EL (cell line): ENCODE measurements around the gene SRD5A3.

ENCODE experiments used
- DNase-seq: peaks from one replicate; pipeline ENCODE4 v3.0.0-alpha.2; 2016

SRD5A3 gene

GRCh38 chr4:55410431-55410830 lies 64.4 kb downstream of the SRD5A3 start:
- DNase-seq: no peak

- DNase-seq: peak; percentile 10
Observed at GRCh38 chr4:55411621-55412020, 65.6 kb downstream of the SRD5A3 start.

- DNase-seq: no peak
Observed at GRCh38 chr4:55416176-55416575, 70.1 kb downstream of the SRD5A3 start.
